RWPE1 (cell line): ENCODE data around the gene DHX58.

Experiments used
- CTCF ChIA-PET: fragments of 350-600 bp; sonication (Branson Sonifier 250); formaldehyde crosslinking; extraction: SDS; loops from one replicate; lab custom pipeline; 2021; lab: Yijun Ruan, JAX
- POLR2A ChIA-PET: fragments of 400-600 bp; formaldehyde crosslinking; extraction: SDS; loops from one replicate; lab custom pipeline; 2020; ENCODE audit warnings: antibody characterized with exemption; ENCODE audit not compliant: low non-redundant PET; lab: Yijun Ruan, JAX
- DNase-seq: peaks from one replicate; pipeline ENCODE4 v3.0.0; 2012; ENCODE audit warnings: low spot score
- H3K27ac ChIP-seq: fragments of 450-650 bp; 2 replicates; pipeline ENCODE4 v1.5.1; 2017
- CTCF ChIP-seq: fragments of 450-650 bp; conservative IDR thresholded peaks from 2 replicates; pipeline ENCODE4 v1.5.1; 2017; ENCODE audit warnings: low read depth, mild to moderate bottlenecking

The DHX58 gene

GRCh38 chr17:42090964-42091790, 21.3 kb downstream of the DHX58 start:
- no peak for TF ChIP-seq CTCF
- CTCF ChIA-PET, result interaction anchor here (0.6 to 1.3 kb wide), 6 partner anchors 10 to 315 kb away, joined by 3 to 6 read pairs (median 3); no protein-coding TSS in a partner anchor

GRCh38 chr17:42088736-42089135, 23.8 kb downstream of the DHX58 start:
- ChIA-PET CTCF (interaction anchor here (0.6 kb wide), 1 partner anchor 13 kb away, joined by 5 read pairs; no protein-coding TSS in a partner anchor), POLR2A (no interaction called here)
- no peak for DNase-seq
- H3K27ac ChIP-seq, result no peak overlapping the region
- no peak for TF ChIP-seq CTCF

More at GRCh38 chr17:42090964-42091790, 21.3 kb downstream of the DHX58 start:
- POLR2A ChIA-PET, result no interaction called here
- H3K27ac ChIP-seq, result no peak overlapping the region
- no peak for DNase-seq

- TF ChIP-seq CTCF, result no peak
- POLR2A ChIA-PET, result no interaction called here
- H3K27ac ChIP-seq, result no peak overlapping the region
- CTCF ChIA-PET, result no interaction called here
- DNase-seq, result no peak
These were observed 24.5 kb downstream of the DHX58 start for GRCh38 chr17:42087736-42088705.

GRCh38 chr17:42087042-42087701, 25.3 kb downstream of the DHX58 start:
- POLR2A ChIA-PET, result no interaction called here
- TF ChIP-seq CTCF, result no peak
- CTCF ChIA-PET, result no interaction called here
- DNase-seq, result no peak
- H3K27ac ChIP-seq, result no peak overlapping the region

GRCh38 chr17:42081516-42082129, 30.9 kb downstream of the DHX58 start:
- CTCF ChIA-PET, result no interaction called here

More at GRCh38 chr17:42081516-42082129, 30.9 kb downstream of the DHX58 start:
- POLR2A ChIA-PET, result no interaction called here
- DNase-seq, result no peak
- 0 out of 2 replicates have a peak overlapping the region, but pooled peaks have one; percentile 3 for H3K27ac ChIP-seq
- TF ChIP-seq CTCF, result no peak
